GM10248 (cell line): ENCODE data around the gene GPRIN3.

Experiments used
- CTCF ChIA-PET: fragments of 300-600 bp; sonication (Branson Sonifier 250); formaldehyde crosslinking; extraction: SDS; loops from one replicate; lab custom pipeline; 2021; ENCODE audit warnings: antibody characterized with exemption; lab: Yijun Ruan, JAX
- POLR2A ChIA-PET: fragments of 350-650 bp; sonication (Branson Sonifier 250); formaldehyde crosslinking; extraction: SDS; loops from one replicate; lab custom pipeline; 2020; ENCODE audit warnings: antibody characterized with exemption; lab: Yijun Ruan, JAX
- DNase-seq: peaks from one replicate; pipeline ENCODE4 v3.0.0; 2012; ENCODE audit errors: extremely low spot score
- TF ChIP-seq, protein P1 (sequence below): IDR thresholded peaks from 2 replicates; pipeline ENCODE4 v1.5.1; 2012; ENCODE audit warnings: mild to moderate bottlenecking, low read depth; ENCODE audit errors: extremely low read depth, missing control alignments, control extremely low read depth

Gene GPRIN3

GRCh38 chr4:89284828-89285227, 22.8 kb downstream of the GPRIN3 start:
- POLR2A ChIA-PET, result no interaction called here
- TF ChIP-seq, protein P1, sequence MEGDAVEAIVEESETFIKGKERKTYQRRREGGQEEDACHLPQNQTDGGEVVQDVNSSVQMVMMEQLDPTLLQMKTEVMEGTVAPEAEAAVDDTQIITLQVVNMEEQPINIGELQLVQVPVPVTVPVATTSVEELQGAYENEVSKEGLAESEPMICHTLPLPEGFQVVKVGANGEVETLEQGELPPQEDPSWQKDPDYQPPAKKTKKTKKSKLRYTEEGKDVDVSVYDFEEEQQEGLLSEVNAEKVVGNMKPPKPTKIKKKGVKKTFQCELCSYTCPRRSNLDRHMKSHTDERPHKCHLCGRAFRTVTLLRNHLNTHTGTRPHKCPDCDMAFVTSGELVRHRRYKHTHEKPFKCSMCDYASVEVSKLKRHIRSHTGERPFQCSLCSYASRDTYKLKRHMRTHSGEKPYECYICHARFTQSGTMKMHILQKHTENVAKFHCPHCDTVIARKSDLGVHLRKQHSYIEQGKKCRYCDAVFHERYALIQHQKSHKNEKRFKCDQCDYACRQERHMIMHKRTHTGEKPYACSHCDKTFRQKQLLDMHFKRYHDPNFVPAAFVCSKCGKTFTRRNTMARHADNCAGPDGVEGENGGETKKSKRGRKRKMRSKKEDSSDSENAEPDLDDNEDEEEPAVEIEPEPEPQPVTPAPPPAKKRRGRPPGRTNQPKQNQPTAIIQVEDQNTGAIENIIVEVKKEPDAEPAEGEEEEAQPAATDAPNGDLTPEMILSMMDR, result no peak
- no peak for DNase-seq
- CTCF ChIA-PET, result interaction anchor here (1.0 to 1.8 kb wide), 5 partner anchors 10 to 37 kb away, joined by 3 to 5 read pairs (median 3); no protein-coding TSS in a partner anchor

- CTCF ChIA-PET, result interaction anchor here (1.0 to 1.9 kb wide), 4 partner anchors 11 to 24 kb away, joined by 3 to 5 read pairs (median 4); no protein-coding TSS in a partner anchor
- POLR2A ChIA-PET, result no interaction called here
- DNase-seq, result no peak
- TF ChIP-seq, protein P1, result no peak
Observed at GRCh38 chr4:89284020-89284424, 23.6 kb downstream of the GPRIN3 start.

DNA sequence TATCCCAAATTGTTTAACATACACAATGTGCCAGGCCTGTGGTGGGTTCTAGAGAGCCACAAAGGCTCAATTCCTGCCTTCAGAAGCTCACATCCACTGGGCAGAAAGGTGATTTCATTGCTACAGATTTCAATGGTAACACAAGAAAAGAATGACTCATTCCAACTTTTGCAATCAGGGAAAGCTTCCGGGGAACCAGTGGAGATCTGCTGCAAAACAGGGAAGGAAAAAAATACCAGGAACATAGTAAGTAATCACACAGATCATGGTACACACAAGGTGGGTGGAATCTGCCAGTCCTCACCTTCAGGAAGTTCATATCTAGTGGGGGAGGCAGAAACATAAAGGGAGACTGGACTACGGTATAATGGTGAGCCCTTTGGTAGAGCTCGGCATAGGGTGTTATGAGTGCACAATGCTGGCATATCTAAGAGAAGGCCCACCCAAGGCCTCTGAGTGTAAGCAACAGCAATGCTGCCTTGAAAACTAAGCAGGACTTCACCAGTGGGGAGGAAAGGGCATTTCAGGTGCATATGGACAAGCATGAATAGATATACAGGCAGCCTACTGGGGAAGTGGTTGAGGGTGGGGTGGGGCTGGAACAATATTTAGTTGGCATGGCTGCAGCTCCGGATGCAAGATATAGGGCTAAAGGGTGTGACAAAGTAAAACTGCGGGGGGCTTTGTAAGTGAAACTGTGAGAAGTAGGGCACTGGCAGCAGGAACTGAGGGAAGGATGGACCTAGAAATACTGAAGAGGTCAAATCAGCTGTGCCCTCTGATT, 24.2 kb downstream of the GPRIN3 start:
- TF ChIP-seq, protein P1, result no peak
- POLR2A ChIA-PET, result no interaction called here

DNA sequence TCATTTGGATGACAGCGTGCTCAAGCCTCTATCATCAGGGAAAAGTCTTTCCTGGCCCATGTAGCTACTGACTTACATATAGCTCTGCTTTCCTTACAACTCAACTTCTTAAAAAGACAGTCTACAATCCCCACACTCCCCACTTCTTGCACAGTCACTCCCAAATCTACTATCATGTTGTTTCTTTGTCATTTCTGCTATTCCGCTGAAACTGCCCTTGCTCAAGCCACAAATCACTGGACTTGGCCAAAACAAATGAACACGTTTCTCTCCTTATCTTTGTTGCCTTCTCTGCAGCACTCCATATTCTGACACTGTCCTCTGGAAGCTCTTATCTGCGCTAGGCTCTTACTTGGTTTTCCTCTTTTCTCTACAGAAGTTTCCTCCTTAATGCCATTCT, 28.2 kb downstream of the GPRIN3 start:
- POLR2A ChIA-PET, result no interaction called here
- TF ChIP-seq, protein P1, result no peak
- no peak for DNase-seq
- CTCF ChIA-PET, result interaction anchor here (1.4 kb wide), 2 partner anchors 14 to 23 kb away, joined by 3 read pairs; no protein-coding TSS in a partner anchor

More for the DNA sequence above, 24.2 kb downstream of the GPRIN3 start:
- DNase-seq, result no peak
- CTCF ChIA-PET, result interaction anchor here (1.4 to 1.9 kb wide), 3 partner anchors 10 to 24 kb away, joined by 4 to 5 read pairs (median 4); no protein-coding TSS in a partner anchor

GRCh38 chr4:89277412-89277811, 30.2 kb downstream of the GPRIN3 start:
- TF ChIP-seq, protein P1, result no peak
- no peak for DNase-seq
- ChIA-PET CTCF (interaction anchor here (1.2 kb wide), 1 partner anchor 35 kb away, joined by 3 read pairs; no protein-coding TSS in a partner anchor), POLR2A (no interaction called here)

DNA sequence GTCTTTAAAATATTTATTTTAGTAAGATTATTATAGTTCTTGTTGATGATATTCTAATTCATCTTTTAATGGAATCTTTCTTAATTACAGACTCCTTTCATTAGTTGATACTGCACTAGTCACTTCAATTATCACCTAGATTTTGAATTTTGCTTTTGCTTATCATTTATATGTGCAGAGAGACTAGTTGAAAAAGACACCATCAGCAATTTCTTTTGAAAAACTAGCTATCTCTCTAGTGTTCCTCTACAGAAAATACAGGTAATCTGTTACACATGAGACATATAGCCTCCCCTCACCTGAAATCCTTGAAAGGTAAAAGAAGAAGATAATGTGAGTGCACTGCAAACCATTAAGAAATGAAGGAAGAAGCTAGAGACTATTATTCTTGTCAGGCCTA, 31.3 kb downstream of the GPRIN3 start:
- TF ChIP-seq, protein P1, result no peak
- DNase-seq, result no peak
- ChIA-PET POLR2A (no interaction called here), CTCF (interaction anchor here (1.8 kb wide), 1 partner anchor 9 kb away, joined by 5 read pairs; no protein-coding TSS in a partner anchor)
